ENCODE data around the gene PCDH17. TPM values are rescaled to one million over a fixed set of nuclear protein-coding genes. Genes with fewer than 3 reads are reported as not detected.
A peak's percentile ranks its signal among the peaks of the same experiment; 100 is the strongest.

Gene PCDH17
- total RNA-seq, 4 donors from 2014 or later: 0.57 to 1.3 (median 0.83) TPM

DNA sequence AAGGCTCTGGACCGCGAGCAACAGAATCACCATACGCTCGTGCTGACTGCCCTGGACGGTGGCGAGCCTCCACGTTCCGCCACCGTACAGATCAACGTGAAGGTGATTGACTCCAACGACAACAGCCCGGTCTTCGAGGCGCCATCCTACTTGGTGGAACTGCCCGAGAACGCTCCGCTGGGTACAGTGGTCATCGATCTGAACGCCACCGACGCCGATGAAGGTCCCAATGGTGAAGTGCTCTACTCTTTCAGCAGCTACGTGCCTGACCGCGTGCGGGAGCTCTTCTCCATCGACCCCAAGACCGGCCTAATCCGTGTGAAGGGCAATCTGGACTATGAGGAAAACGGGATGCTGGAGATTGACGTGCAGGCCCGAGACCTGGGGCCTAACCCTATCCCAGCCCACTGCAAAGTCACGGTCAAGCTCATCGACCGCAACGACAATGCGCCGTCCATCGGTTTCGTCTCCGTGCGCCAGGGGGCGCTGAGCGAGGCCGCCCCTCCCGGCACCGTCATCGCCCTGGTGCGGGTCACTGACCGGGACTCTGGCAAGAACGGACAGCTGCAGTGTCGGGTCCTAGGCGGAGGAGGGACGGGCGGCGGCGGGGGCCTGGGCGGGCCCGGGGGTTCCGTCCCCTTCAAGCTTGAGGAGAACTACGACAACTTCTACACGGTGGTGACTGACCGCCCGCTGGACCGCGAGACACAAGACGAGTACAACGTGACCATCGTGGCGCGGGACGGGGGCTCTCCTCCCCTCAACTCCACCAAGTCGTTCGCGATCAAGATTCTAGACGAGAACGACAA is 1.8 kb downstream of the PCDH17 start:
- 7% methylated on average over 26 of the region's 77 CpGs for WGBS
- peak in 1 of 2 donors; percentile 56 for DNase-seq (ENCODE audit: low spot score in 2 of 2)
- H3K36me3 ChIP-seq: no peaks in the 10 kb centered on the region
- TF ChIP-seq EP300 (IDR thresholded peaks at IDR 0.05): no peak
- TF ChIP-seq, protein P1, sequence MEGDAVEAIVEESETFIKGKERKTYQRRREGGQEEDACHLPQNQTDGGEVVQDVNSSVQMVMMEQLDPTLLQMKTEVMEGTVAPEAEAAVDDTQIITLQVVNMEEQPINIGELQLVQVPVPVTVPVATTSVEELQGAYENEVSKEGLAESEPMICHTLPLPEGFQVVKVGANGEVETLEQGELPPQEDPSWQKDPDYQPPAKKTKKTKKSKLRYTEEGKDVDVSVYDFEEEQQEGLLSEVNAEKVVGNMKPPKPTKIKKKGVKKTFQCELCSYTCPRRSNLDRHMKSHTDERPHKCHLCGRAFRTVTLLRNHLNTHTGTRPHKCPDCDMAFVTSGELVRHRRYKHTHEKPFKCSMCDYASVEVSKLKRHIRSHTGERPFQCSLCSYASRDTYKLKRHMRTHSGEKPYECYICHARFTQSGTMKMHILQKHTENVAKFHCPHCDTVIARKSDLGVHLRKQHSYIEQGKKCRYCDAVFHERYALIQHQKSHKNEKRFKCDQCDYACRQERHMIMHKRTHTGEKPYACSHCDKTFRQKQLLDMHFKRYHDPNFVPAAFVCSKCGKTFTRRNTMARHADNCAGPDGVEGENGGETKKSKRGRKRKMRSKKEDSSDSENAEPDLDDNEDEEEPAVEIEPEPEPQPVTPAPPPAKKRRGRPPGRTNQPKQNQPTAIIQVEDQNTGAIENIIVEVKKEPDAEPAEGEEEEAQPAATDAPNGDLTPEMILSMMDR (IDR thresholded peaks at IDR 0.05): peak in 1 of 2 donors; percentile 27
- TF ChIP-seq POLR2A (IDR thresholded peaks at IDR 0.05): no peak
- TF ChIP-seq POLR2AphosphoS5 (IDR thresholded peaks at IDR 0.05): no peak
- no peak overlapping the region for H3K27ac ChIP-seq
- peaks cover 63% of the 10 kb centered on the region for H3K27me3 ChIP-seq
- peak overlapping the region; percentile 53 for H3K4me3 ChIP-seq
- H3K4me1 ChIP-seq: peaks cover 40% of the 10 kb centered on the region
- H3K9me3 ChIP-seq: no peaks in the 10 kb centered on the region

DNA sequence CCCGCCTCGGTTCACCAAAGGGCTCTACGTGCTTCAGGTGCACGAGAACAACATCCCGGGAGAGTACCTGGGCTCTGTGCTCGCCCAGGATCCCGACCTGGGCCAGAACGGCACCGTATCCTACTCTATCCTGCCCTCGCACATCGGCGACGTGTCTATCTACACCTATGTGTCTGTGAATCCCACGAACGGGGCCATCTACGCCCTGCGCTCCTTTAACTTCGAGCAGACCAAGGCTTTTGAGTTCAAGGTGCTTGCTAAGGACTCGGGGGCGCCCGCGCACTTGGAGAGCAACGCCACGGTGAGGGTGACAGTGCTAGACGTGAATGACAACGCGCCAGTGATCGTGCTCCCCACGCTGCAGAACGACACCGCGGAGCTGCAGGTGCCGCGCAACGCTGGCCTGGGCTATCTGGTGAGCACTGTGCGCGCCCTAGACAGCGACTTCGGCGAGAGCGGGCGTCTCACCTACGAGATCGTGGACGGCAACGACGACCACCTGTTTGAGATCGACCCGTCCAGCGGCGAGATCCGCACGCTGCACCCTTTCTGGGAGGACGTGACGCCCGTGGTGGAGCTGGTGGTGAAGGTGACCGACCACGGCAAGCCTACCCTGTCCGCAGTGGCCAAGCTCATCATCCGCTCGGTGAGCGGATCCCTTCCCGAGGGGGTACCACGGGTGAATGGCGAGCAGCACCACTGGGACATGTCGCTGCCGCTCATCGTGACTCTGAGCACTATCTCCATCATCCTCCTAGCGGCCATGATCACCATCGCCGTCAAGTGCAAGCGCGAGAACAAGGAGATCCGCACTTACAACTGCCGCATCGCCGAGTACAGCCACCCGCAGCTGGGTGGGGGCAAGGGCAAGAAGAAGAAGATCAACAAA is 2.6 kb downstream of the PCDH17 start:
- TF ChIP-seq POLR2AphosphoS5 (IDR thresholded peaks at IDR 0.05): no peak
- TF ChIP-seq, protein P1 (IDR thresholded peaks at IDR 0.05): no peak
- TF ChIP-seq EP300 (IDR thresholded peaks at IDR 0.05): no peak
- no peak for TF ChIP-seq POLR2A (IDR thresholded peaks at IDR 0.05)
- WGBS: 8% methylated on average over 26 of the region's 78 CpGs
- Histone ChIP-seq H3K9me3 (no peaks in the 10 kb centered on the region), H3K4me1 (peaks cover 38% of the 10 kb centered on the region), H3K27ac (no peak overlapping the region), H3K36me3 (no peaks in the 10 kb centered on the region), H3K4me3 (peak overlapping the region; percentile 53), H3K27me3 (peaks cover 55% of the 10 kb centered on the region)
- DNase-seq (ENCODE audit: low spot score in 2 of 2): peak in 1 of 2 donors; percentile 48

DNA sequence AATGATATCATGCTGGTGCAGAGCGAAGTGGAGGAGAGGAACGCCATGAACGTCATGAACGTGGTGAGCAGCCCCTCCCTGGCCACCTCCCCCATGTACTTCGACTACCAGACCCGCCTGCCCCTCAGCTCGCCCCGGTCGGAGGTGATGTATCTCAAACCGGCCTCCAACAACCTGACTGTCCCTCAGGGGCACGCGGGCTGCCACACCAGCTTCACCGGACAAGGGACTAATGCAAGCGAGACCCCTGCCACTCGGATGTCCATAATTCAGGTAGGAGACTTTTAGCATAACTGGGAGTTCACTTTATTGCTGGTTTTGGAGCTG is 3.3 kb downstream of the PCDH17 start:
- H3K4me3 ChIP-seq: peak overlapping the region; percentile 53
- H3K36me3 ChIP-seq: no peaks in the 10 kb centered on the region
- H3K9me3 ChIP-seq: no peaks in the 10 kb centered on the region
- H3K27ac ChIP-seq: no peak overlapping the region
- peaks cover 49% of the 10 kb centered on the region for H3K27me3 ChIP-seq
- peaks cover 32% of the 10 kb centered on the region for H3K4me1 ChIP-seq
- 13% methylated on average over 14 of the region's 15 CpGs for WGBS
- TF ChIP-seq, protein P1 (IDR thresholded peaks at IDR 0.05): no peak
- DNase-seq (ENCODE audit: low spot score in 2 of 2): peak in 1 of 2 donors; percentile 26

DNA sequence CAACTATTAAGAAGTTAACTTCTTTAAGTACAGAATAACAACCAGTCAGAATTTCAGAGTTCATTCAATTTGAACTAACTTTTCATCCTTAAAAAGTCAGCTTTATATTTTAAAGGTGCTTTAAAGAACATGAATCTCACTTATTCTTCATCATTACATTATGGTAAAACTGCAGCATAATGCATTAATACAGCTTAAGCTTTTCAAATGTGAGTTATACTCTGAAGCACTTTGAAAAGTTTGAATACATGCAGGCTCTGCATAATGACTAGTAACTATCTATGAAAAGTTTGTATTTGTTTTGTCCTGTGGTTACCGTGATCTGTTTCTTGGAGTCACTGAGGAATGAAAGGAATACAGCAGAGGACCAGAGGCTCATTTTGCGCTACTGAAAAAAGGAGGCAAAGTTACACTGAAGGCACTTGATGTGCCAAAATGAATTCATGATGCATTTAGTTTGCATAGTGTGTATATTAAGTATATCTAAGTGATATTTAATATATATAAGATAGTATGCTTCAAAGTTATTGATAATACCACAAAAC is 4.1 kb downstream of the PCDH17 start:
- no peaks in the 10 kb centered on the region for H3K9me3 ChIP-seq
- 64% methylated on average over 2 of the region's 2 CpGs for WGBS
- TF ChIP-seq, protein P1 (IDR thresholded peaks at IDR 0.05): no peak
- no peak for TF ChIP-seq POLR2A (IDR thresholded peaks at IDR 0.05)
- no peak for TF ChIP-seq POLR2AphosphoS5 (IDR thresholded peaks at IDR 0.05)
- no peak for TF ChIP-seq EP300 (IDR thresholded peaks at IDR 0.05)
- H3K27me3 ChIP-seq: peaks cover 42% of the 10 kb centered on the region
- H3K36me3 ChIP-seq: no peaks in the 10 kb centered on the region
- no peak overlapping the region for H3K27ac ChIP-seq
- no peak overlapping the region for H3K4me3 ChIP-seq
- peaks cover 24% of the 10 kb centered on the region for H3K4me1 ChIP-seq
- no peak for DNase-seq (ENCODE audit: low spot score in 2 of 2)

DNA sequence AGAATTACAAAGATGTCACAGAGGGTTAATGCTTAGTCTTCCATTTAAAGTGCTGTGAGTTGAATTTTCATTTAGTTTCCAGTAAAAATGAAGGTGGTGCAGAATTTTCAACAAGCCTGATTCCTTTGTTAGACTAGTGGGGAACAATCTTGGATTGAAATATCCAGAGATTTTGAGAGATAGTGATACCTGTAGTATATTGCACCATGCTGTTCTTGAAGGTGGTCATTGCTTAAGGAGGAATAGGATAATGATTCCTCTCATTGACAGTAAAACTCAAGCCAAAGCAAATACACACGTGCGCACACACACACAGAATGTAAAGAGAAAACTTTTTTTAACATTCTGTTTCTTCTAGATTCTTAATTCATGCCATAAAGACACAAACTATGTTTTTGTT is 5.3 kb downstream of the PCDH17 start:
- Histone ChIP-seq H3K27me3 (peaks cover 31% of the 10 kb centered on the region), H3K9me3 (no peaks in the 10 kb centered on the region), H3K27ac (no peak overlapping the region), H3K36me3 (no peaks in the 10 kb centered on the region), H3K4me3 (no peak overlapping the region), H3K4me1 (peaks cover 12% of the 10 kb centered on the region)
- no peak for DNase-seq (ENCODE audit: low spot score in 2 of 2)
- 77% methylated on average over 2 of the region's 2 CpGs for WGBS
- TF ChIP-seq POLR2A (IDR thresholded peaks at IDR 0.05) (no peak), EP300 (IDR thresholded peaks at IDR 0.05) (no peak), POLR2AphosphoS5 (IDR thresholded peaks at IDR 0.05) (no peak)
- TF ChIP-seq, protein P1 (IDR thresholded peaks at IDR 0.05): no peak
